CD4-positive, alpha-beta T cell (primary cell): Measurements from ENCODE around the gene HNRNPU. TPM values are rescaled to one million over a fixed set of nuclear protein-coding genes. Genes with fewer than 3 reads are reported as not detected.
A peak's percentile ranks its signal among the peaks of the same experiment; 100 is the strongest.

Source experiments
- ATAC-seq: fragments of 200-7000 bp; cut with Tn5 transposase; one replicate; pipeline ENCODE4 v1.10.0; 2022; ENCODE audit warnings: mild to moderate bottlenecking; ENCODE audit not compliant: poor library complexity
- CTCF ChIA-PET: fragments of 350-600 bp; sonication (Branson Sonifier 250); formaldehyde crosslinking; loops from one replicate; lab custom pipeline; 2021; ENCODE audit warnings: antibody characterized with exemption, inconsistent platforms; lab: Charles Lee
- POLR2A ChIA-PET: fragments of 350-600 bp; sonication (Branson Sonifier 250); formaldehyde crosslinking; loops from one replicate; lab custom pipeline; 2021; ENCODE audit warnings: antibody characterized with exemption, inconsistent platforms; lab: Charles Lee
- DNase-seq, 14 experiments: peaks; one replicate each; pipeline ENCODE4 v3.0.0-alpha.2; 2013 to 2020; ENCODE audit warnings: mixed read lengths in 2 of 14
- H3K27ac ChIP-seq, 2 donors: one replicate each; pipeline versions ENCODE4 v1.5.1 to v1.7.0; 2013; ENCODE audit warnings: low read length in 2 of 2, low read depth in 1 of 2, mild to moderate bottlenecking in 1 of 2
- H3K27me3 ChIP-seq, 2 experiments: 1 replicate in 1 of 2; 2 replicates in 1 of 2; pipeline versions ENCODE4 v1.6.1 to v1.7.0; 2013; ENCODE audit warnings: low read length in 2 of 2, control low read depth in 1 of 2, mild to moderate bottlenecking in 1 of 2, moderate library complexity in 1 of 2; ENCODE audit not compliant: insufficient read depth in 2 of 2, control insufficient read depth in 1 of 2
- H3K36me3 ChIP-seq: one replicate; pipeline ENCODE4 v1.6.1; 2013; ENCODE audit warnings: low read length, control low read depth; ENCODE audit not compliant: insufficient read depth
- H3K4me1 ChIP-seq: one replicate; pipeline ENCODE4 v1.6.1; 2013; ENCODE audit warnings: low read length, control low read depth; ENCODE audit not compliant: insufficient read depth
- H3K4me3 ChIP-seq: one replicate; pipeline ENCODE4 v1.5.1; 2013; ENCODE audit warnings: mild to moderate bottlenecking, low read length, moderate library complexity
- H3K9me3 ChIP-seq, 2 experiments: 1 replicate in 1 of 2; 2 replicates in 1 of 2; pipeline versions ENCODE4 v1.6.1 to v1.7.0; 2013; ENCODE audit warnings: low read length in 2 of 2, mild to moderate bottlenecking in 2 of 2, control low read depth in 1 of 2, moderate library complexity in 1 of 2; ENCODE audit not compliant: control insufficient read depth in 1 of 2, insufficient read depth in 1 of 2
- H3K27ac Mint-ChIP-seq: one replicate; pipeline ENCODE4 v1.8.0; 2020; ENCODE audit warnings: mixed read lengths
- H3K27me3 Mint-ChIP-seq: one replicate; pipeline ENCODE4 v1.8.0; 2021; ENCODE audit warnings: mixed read lengths
- H3K36me3 Mint-ChIP-seq: one replicate; pipeline ENCODE4 v1.8.0; 2021; ENCODE audit warnings: low read depth, mixed read lengths
- H3K4me1 Mint-ChIP-seq: one replicate; pipeline ENCODE4 v1.8.0; 2021; ENCODE audit warnings: low read depth, mixed read lengths
- H3K4me3 Mint-ChIP-seq: one replicate; pipeline ENCODE4 v1.8.0; 2020; ENCODE audit warnings: mild to moderate bottlenecking, mixed read lengths
- H3K9me3 Mint-ChIP-seq: one replicate; pipeline ENCODE4 v1.8.0; 2020; ENCODE audit warnings: mixed read lengths
- CTCF ChIP-seq: fragments of 200-600 bp; IDR thresholded peaks from one replicate; pipeline ENCODE4 v1.8.0; 2022; ENCODE audit warnings: antibody characterized with exemption, mild to moderate bottlenecking
- intact Hi-C, 2 experiments: fragments of 100-400 bp; cut with DNase I in 1 of 2; cut with micrococcal nuclease in 1 of 2; formaldehyde crosslinking; loops; one replicate each; pipeline versions ENCODE4 v1.15.1 to v1.9.0; 2023 to 2025; cut with DNase I, micrococcal nuclease
- total RNA-seq, 174 experiments: library from RNA in 2 of 174; stranded (reverse) in 2 of 174; gene quantifications; one replicate each; pipeline ENCODE4 v1.2.3 and lab custom pipeline; 2021 to 2026

Gene HNRNPU
- total RNA-seq, 2 experiments from 2014 or later: 415 TPM

- Histone ChIP-seq H3K27ac (no peak overlapping the region), H3K4me1 (no peaks in the 10 kb centered on the region), H3K4me3 (no peak overlapping the region), H3K27me3 (peaks cover 0 to 3% of the 10 kb centered on the region in 2 experiments), H3K36me3 (no peaks in the 10 kb centered on the region), H3K9me3 (no peaks in the 10 kb centered on the region)
- H3K9me3 Mint-ChIP-seq: no peaks in the 10 kb centered on the region
- intact Hi-C loops: no loop called here
- H3K36me3 Mint-ChIP-seq: no peaks in the 10 kb centered on the region
- H3K27me3 Mint-ChIP-seq: peaks cover 10% of the 10 kb centered on the region
- no peak for ATAC-seq
- CTCF ChIA-PET: no interaction called here
- H3K4me3 Mint-ChIP-seq: no peak overlapping the region
- POLR2A ChIA-PET: no interaction called here
- peaks cover 5% of the 10 kb centered on the region for H3K4me1 Mint-ChIP-seq
- DNase-seq: no peak
- H3K27ac Mint-ChIP-seq: no peak overlapping the region
- no peak for TF ChIP-seq CTCF
Measured at GRCh38 chr1:244820131-244820530, 44.2 kb downstream of the HNRNPU start.

- Mint-ChIP-seq H3K36me3 (no peaks in the 10 kb centered on the region), H3K27ac (no peak overlapping the region), H3K4me3 (no peak overlapping the region), H3K27me3 (peaks cover 23% of the 10 kb centered on the region), H3K4me1 (peaks cover 5% of the 10 kb centered on the region), H3K9me3 (no peaks in the 10 kb centered on the region)
- TF ChIP-seq CTCF: no peak
- no peak for ATAC-seq
- Histone ChIP-seq H3K27ac (no peak overlapping the region), H3K9me3 (no peaks in the 10 kb centered on the region), H3K4me3 (no peak overlapping the region), H3K4me1 (no peaks in the 10 kb centered on the region), H3K36me3 (no peaks in the 10 kb centered on the region), H3K27me3 (peaks cover 0 to 3% of the 10 kb centered on the region in 2 experiments)
- ChIA-PET CTCF (no interaction called here), POLR2A (no interaction called here)
- no peak for DNase-seq
- intact Hi-C loops: no loop called here
Measured at GRCh38 chr1:244817415-244817894, 46.9 kb downstream of the HNRNPU start.

GRCh38 chr1:244815600-244816099 is 48.7 kb downstream of the HNRNPU start:
- no peaks in the 10 kb centered on the region for H3K9me3 ChIP-seq
- H3K27me3 ChIP-seq: peaks cover 0 to 3% of the 10 kb centered on the region in 2 experiments
- Mint-ChIP-seq H3K36me3 (no peaks in the 10 kb centered on the region), H3K27ac (no peak overlapping the region), H3K27me3 (peaks cover 23% of the 10 kb centered on the region), H3K4me3 (peak overlapping the region; percentile 40), H3K9me3 (no peaks in the 10 kb centered on the region), H3K4me1 (peaks cover 5% of the 10 kb centered on the region)
- peak overlapping the region; percentile 25 for H3K4me3 ChIP-seq
- TF ChIP-seq CTCF: no peak
- intact Hi-C loops: no loop called here
- CTCF ChIA-PET: no interaction called here
- no peaks in the 10 kb centered on the region for H3K4me1 ChIP-seq
- POLR2A ChIA-PET: no interaction called here
- ATAC-seq: no peak
- no peak overlapping the region for H3K27ac ChIP-seq
- DNase-seq: peak in 3 of 14 experiments; percentile 14 to 52 (median 45)
- H3K36me3 ChIP-seq: no peaks in the 10 kb centered on the region
